Embryonic facial prominence (tissue), 1 donor: ENCODE results near the gene COL18A1.
A peak's percentile ranks its signal among the peaks of the same experiment; 100 is the strongest.
"Not testable (repeated sequence)": the region's sequence is repeated elsewhere in the genome, so short reads cannot be mapped to it uniquely, and the experiment has no call there.

ENCODE experiments used
- DNase-seq: peaks from one replicate; pipeline ENCODE4 v3.0.0-alpha.2; 2016; ENCODE audit errors: extremely low spot score

COL18A1 gene

DNA sequence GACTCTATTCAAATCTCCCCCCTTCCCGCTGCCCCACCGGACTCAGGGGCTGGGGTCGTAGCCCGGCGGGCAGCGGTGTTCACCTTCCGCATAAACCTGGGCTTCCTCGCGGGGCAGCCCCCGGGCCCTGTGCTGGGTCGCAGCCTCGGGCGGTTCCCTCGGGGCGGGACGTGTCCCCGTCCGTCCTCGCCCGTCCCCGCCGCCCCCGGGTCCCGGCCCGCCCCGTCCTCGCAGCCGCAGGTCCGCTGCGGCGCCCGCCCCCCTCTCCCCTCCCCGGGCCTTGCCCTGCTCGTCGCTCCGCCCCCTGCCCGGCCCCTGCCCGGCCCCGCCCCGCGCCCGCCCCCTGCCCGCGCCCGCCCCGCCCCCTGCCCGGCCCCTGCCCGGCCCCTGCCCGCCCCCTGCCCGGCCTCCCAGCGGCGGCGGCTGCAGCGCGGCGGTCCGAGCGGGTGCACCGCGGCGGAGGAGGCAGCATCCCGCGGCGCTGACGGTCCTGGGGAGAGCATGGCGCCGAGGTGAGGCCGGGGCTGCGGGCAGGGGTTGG, at the start of gene COL18A1:
Gene COL18A1, plus strand, starts transcription at position 436 of the 541 bp plus-strand sequence. Its CDS starts 66 bp downstream, at position 502.
- no peak for DNase-seq

DNA sequence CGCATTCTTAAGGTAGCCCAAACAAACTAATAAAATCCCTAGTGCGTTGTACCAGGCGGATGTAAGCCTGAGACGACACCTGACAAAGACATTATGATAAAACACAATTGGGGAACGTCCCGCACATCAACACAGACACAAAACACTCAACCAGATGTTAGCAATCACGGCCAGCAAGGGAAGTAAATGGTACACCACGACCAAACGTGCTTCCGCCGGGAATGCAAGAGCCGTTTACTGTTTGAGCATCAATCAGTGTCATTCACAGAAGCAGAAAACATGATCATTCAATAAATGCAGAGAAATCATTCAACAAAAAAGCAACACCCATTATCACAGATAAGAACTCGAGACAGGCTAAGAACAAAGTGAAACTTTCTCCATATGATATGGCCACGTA, 49.4 kb upstream of the COL18A1 start:
- no peak for DNase-seq

DNA sequence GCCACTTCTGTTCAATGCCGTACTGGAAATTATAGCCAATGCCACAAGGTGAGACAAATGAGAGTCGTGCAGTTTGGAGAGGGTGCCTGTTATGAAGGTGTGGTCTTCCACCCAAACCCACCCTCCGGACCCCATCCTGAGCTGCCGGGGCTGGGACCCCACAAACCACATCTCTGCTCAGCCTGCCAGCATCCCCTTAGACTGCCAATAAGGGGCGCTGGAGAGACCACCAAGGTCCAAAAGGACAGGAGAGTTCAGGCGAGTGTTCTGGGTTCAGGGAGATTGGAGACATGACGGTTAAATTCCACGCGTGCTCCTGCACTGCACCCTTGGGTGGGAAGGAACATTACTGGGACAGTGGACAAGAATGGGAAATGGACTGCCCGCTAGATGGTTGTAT, 48.7 kb upstream of the COL18A1 start:
- DNase-seq = no peak

DNA sequence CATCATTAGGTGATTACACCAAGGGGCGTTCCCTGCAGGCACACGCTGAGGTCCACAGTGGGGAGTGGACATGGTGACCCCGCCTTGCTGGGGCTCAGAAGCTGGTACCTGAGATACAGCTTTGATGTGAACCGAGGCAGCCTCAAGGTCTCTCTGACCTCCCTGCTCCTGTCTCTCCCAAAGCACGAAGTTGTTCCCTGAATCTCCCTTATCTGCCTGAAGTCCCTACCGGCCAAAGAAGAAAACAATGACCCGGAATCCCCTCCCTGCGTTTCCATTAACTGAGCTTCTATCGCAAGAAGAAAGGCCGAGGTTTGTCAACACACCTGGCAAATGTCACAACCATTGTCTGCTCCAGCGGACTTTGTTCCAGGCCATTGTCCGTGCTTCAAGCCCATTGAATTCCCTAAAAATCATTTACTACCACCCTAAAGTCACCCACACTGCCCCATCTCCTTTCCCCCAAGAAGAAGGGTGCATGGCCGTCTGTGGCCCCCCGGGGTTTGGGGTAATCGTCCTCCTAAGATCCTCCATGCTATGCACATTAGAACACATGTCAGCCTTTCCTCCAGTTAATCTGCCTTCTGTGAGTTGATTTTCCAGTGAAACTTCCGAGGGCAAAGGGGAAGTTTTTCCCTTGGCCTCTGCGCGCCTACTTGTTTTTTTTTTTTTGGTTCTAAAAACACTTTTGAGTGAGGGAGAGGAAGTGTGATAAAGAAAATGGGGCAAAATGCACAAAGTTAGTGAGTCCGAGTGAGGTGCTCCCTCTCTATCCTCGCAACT, 48.1 kb upstream of the COL18A1 start:
- DNase-seq = no peak

DNA sequence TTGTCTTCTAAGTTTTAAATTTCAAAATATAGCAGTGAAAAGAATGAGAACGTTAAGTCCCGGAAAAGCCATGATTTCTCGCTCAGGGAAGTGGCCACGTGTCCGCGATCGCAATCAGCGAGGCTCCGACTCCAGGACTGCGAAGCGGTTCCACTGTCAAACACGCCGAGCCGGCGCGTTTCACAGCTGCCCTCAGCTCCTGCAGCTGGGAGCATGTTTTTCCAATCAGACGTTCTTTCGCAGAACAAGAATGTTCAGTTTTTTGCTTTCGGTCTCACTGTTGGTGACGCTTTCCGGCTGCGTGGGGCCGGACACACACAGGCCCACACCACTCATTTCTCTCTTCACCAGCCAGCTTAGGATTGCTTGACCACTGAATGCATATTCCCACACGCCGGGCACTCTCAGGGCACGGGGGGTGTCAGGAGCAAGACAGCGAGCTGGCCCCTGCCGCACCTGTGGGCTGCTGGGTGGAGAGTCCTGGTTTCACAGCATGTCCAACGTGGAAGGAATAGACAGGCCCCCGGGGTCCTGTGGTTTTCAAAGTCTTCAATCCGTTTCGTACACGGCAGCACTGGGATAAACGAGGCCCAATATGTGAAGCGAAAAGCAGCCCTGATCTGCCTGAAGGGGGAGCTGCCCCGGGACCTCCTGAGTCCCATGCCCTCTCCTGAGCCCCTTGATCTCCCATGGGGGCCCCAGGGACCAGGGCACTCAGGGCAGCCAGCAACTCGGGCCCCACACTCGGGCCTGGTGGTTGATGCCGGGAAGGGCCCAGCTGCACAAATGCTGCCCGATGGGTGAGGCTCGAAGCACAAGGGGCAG, 47.3 kb upstream of the COL18A1 start:
- DNase-seq = peak; percentile 40

DNA sequence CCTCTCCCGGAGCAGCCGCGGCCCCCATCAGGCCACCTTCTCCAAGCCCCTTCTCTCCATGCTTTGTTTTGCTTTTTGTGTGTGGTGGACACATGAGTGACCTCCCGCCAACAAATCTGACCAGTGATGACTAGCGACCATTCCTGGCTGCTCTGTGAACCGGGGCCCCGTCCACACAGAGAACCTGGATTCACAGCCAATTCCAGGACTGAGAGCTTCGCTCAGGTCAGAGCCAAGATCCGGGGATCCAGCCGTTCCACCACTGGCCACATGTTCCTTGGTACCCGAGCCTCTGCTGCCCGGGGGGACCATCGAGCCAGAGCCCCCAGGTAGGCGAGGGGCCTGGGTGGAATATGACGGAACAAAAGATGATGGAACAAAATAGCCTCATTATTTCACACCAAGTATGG, 46.7 kb upstream of the COL18A1 start:
- DNase-seq = no peak

DNA sequence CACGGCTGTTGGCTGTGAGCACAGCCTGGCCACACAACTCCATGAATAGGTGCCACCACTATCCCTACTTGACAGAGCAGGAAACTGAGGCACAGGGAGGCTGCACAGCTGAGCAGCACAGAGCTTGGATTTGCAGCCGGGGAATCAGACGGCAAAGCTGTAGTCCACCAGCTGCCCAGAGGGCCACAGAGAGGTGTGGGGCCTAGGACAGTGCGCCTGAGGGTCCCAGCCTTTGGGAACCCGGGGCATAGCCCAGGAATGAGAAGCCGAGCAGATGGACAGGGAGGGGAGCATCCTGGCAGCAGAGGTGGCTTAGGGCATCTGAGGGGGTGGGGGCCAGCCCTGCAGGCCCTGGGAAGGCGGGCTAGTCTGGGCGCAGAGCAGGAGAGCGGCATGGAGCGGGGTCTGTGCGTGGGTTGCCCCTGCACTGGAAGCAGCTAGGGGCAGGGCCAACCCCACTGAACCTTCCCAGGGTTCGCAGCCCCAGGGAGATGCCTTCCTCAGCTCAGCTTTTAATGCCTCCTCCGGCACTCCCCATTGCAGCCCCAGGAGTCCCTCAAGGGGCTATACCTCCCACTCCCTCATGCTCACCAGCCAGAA, 46.2 kb upstream of the COL18A1 start:
- DNase-seq = no peak

DNA sequence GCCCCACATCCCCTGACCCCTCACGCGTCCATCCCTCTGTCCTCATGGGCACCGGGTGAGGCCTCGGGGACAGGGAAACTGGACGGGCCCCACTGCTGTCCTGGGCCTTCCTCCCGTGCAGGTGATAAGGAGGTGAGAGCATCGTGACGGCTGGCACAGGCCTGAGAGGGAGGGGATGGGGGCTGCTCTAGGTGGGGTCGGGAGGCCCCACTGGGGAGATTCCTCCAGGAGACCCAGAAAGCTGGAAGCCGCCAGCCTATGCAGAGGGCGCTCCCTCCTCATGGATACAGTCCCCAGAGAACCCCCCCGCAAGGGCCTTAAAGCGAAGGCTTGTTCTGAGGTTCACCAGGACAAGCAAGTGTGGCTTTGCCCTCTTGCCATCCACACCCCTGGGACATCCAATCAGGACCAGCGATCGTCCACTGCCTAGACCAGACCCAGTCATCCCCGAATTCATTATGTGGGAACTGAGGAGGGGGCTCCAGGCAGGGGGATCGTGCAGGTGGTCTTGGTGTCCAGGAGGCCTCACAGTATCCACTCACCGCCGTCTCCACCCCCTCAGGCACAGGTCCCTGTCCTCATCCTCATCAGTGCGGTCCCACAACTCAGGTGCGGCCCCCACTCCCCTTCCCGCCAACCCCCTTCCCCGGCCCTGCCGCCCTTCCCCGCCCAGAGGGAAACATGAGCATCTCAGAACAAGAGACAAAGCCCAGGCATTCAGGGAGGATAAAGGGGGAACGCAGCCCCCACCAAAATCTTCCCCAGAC, 45.3 kb upstream of the COL18A1 start:
- no peak for DNase-seq

DNA sequence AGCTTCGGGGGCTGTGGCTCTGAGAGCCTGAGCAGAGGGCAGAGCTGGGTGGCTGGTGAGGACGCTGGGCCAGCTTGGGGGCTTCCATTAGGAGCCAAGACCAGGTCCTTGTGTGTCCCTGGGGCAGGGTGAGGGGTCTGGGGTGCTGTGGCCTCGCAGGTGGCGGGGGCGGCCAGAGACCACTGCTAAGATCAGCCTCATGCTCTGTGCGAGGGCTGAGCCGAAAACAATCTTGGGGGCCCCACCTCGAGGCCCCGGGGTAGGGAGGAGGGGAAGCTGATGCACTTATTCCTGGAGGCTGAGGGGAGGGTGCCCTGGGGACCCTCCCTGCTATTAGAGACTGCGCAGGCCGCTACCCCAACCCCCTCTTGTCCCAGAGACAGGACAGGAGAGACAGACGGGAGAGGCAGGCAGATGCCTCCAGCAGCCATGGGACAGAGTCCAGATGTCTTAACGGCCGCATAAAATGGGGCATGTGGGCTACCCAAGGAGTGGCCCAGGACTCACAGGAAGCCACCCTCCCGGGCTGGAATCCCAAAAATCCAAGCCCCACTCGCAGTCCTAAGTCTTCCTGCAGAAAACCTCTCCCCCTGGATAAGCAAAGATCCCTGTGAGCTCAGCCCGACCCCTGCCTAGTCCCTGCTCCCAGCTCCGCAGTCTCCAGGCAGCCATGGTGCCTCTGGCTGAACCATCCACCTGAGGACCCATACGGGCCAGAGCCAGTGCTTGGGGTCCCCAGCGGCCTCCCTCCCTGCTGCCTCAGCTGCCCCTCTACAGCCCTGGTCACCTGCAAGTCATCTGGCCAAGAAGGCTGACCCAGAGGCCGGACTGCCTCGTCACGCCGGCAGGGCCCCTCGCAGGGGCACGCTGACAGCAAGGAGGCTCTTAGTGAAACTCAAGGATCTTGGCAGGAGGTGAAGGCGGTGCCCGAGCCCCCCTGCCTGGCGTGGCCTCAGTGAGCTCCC, 43.6 kb upstream of the COL18A1 start:
- no peak for DNase-seq

DNA sequence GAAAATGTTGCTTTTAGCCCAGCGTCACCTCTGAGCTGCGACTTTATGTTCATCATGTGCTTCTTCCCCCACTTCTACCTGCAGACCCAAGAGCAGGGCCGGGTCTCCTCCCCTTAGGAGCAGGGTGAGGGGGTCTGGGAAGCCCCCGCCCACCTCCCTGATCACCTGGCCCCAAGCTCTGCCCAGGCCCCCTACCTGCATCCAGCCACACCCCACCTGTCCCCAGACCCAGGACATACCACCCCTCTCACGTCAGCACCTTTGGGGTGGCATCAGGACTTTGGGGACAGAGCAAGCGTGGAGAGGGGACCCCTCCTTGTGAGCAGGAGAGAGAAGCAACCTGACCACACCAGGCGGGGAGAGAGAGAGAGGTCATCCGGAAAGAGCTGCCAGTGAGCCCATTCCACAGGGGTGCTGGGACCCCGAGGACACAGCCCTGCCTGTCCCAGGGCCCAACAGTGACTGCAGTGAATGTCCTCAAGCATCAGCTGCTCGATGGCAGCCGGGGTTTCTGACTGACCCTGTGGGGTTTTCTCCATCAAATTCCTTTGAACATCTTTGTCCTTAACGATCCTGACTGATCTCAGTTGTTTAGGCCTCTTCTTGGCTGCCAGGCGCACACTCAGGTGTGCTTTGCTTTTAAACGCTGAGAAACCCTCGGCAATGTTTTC, 42.8 kb upstream of the COL18A1 start:
- DNase-seq = no peak

DNA sequence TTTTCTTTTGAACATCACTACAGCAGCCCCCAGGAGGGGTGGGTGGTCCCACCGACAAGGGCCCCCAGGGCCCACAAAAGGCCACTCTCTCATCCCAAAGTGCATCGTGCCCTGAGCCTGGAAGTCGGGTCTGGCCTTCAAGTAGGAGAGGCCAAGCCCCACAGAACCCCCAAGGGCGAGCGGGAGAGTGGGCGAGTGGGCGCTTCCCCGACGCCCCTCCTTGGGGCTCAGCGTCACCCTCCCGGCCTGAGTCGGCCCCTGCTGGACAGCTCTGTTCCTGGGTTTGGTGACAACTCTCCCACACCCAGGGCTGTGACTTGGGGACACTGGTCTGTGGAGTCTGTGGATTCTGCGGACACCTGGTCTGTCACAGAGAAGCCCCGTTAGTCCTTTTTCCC, 42.2 kb upstream of the COL18A1 start:
- DNase-seq = no peak

DNA sequence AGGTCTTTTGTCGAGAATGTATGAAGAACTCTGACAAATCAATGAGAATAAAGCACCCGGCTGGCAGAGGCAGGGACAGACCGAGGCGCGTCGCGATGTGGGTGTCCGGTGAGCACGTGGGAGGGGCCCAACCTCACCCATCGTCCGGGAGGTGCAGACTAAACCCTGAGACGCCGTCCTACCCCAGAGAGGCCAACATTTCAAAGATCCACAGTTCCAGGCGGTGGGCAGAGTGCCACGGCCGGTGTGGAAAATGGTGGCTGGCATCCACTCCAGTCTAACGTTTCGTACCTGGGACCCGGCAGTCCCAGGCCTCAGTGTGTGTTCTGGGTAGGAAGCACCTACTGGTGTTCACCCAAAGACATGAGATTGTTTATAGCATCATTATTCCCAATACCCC, 41.7 kb upstream of the COL18A1 start:
- DNase-seq = not testable (repeated sequence)

DNA sequence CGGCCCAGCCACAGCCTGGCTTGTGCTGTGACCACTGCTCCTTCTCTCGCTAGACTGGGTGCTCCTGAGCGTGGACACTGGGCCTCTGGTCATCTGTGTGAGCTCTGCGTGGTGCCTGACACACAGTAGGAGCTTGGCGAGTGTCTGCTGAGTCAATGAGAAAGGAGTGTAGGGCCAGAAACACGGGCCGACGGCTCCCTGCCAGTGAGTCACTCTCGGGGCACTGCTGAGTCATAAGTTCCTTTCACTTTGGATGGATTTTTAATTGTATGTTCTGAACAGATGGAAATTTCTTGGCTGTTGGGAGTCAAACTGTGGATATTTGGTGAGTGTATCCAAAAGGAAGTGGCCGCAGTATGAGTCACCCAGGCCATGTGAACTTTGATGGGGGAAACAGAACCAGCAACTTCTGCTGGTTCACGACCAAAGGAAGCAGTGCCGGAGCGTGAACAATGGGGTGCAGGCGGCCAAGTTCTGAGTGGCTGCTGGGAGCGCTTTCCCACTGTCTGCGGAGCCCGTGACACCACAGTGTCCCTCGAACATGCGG, 41.0 kb upstream of the COL18A1 start:
- no peak for DNase-seq

DNA sequence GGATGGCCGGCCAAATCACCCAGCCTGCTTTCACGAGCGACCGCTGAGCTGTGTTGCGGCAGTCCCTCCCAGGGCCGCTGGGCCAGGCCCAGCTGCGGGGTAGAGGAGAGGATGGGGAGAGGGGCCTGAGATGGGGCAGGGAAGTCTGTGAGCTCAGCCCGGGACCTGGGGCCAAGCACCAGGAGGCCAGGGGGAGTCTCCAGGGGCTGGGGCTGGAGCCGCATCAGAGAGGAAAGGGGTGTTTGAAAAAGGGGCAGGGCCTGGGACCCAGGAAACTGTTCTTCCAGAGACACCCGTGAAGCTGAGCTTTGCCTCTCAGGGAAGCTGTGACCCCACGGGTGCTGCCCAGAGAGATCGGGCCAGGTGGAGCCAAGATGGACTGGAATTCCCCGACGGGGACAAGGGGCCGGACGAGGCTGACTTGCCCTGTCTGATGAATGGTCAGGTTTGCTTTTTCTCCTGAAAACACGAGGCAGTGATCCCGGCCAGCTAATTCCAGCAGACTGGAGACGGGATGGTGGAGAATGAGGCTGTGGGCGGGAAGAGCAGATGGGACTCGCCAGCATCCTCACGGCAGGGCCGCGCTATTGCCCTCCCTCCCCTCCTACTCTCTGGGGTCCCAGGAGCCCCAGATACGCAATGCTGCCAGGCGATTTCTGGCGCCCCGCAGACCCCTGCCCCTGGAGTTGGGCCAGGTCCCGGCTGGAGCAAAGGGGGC, 40.3 kb upstream of the COL18A1 start:
- no peak for DNase-seq

DNA sequence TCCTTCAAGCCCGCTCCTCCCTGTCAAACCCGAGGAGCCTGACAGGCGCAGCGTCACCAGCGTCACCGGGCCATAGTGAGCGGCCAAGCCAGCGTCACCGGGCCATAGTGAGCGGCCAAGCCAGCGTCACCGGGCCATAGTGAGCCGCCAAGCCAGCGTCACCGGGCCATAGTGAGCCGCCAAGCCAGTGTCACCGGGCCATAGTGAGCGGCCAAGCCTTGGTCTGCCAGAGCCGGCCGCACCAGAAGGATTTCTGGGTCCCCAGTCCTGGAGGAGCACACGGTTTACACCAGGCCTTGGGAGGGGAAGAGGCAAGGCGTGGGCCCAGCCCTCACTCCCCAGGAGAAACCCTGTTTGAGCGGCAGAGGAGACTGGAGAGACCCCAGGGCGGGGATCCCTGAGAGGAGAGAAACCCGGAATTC, 39.8 kb upstream of the COL18A1 start:
- no peak for DNase-seq

DNA sequence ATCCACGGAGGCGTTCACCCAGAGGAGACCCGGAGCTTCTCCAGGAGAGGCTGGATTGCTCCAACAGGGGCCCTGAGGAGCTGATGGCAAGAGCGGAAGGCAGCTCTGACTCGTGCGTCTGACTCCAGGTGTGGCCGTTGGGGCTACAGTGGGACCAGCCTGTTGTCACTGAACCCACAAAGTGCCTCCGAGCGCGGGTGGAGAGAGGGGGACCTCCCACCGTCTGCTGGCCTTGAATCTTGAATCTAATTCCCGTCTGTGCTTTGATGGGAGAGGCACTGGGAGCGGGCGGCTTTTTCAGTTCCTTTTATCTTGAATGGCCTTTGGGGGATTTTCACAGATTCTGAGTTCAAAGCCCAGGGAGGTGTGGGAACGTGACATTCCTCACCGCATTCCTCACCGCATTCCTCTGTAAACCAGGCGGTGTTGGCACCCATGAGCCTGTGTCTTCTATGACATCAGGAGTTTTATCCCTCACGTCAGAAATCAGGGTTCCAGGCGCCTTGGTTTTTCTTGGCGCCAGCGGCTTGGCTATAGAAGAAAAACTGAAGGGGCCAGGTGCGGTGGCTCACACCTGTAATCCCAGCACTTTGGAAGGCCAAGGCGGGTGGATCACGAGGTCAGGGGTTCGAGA, 39.2 kb upstream of the COL18A1 start:
- DNase-seq = no peak

DNA sequence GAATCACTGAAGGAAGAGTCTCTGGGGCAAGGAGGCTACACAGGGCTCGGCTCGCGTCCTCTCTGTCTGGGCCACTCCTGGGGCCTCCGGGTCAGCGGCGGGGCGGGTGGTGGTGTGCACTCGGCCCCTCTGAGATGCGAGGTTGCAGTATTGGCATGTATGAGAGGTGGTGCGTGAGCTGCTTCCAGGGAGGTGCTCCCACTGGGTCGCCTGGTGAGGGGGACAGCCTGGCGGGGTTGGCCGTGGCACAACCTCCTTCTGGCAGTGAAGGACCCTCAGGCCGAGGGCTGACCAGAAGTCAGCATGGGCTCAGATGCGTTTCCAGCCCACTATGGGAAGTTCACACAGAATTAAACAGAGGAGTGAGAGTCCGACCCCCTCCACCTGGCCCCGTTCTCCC, 38.5 kb upstream of the COL18A1 start:
- no peak for DNase-seq

DNA sequence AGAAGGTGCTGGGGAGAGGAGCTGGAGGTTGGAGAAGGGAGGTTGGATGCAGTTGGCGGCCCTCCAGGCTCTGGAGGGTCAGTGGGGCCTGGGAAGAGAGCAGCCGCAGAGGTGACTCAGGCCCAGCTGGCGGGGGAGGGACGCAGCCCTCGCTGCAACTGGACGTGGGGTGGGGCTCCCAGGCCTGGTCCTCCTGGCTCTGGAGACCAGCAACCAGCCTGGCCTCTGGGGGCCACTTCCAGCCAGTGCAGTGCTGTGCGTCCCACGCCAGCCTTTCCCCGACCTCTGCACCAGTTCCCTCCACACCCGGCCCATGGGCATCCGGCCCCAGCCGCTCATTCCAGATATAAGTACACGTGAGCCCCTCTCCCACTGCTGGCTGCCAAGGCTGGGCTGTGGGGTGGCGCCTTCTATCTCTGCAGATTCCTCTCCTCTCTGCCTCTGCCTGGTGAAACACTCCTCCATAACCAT, 38.0 kb upstream of the COL18A1 start:
- no peak for DNase-seq
